ENCODE measurements around the gene ZNF446.
A peak's percentile ranks its signal among the peaks of the same experiment; 100 is the strongest.
"Not testable (repeated sequence)": the region's sequence is repeated elsewhere in the genome, so short reads cannot be mapped to it uniquely, and the experiment has no call there.

The ZNF446 gene

GRCh38 chr19:58475714-58476497, at the start of gene ZNF446:
ZNF446 (plus strand) TSS chr19:58476352; CDS start chr19:58477219, 867 bp downstream.
- DNase-seq: peak; percentile 98

DNA sequence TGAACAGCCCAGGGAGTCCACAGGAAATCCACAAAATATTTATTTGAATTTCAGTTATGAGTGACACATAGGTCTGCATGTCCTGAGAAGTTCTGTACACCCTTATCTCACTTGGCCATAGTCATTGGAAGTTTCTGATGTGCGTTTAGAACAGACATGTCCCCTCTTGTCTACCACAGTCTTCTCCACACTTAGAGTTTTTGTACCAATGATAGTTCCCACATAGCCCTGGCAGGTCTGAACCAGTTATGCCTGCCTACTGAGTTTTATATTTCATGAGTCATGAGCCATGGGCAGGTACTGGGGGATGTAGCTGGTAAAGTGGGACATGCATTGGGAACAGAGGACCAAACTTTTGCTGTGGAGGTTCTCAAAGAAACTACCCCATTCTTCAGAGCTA, 47.5 kb upstream of the ZNF446 start:
- DNase-seq: no peak

DNA sequence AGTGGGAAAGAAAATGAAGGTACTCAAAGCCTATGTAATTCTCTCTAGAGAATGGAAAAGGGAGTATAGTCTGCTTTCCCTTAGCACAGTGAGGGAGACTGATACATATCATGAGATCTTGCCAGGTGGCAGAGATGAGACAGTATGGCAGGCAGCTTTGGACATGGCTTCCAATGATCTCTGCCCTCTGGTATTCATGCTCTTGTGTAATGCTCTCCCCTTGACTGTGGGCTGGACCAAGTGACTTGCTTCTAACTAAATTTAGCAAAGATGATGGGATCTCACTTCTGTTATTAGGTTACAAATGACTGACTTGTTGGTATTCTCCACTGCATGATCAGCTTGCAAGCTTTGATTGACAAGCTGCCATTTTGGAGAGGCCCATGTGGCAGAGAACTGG, 46.4 kb upstream of the ZNF446 start:
- no peak for DNase-seq

DNA sequence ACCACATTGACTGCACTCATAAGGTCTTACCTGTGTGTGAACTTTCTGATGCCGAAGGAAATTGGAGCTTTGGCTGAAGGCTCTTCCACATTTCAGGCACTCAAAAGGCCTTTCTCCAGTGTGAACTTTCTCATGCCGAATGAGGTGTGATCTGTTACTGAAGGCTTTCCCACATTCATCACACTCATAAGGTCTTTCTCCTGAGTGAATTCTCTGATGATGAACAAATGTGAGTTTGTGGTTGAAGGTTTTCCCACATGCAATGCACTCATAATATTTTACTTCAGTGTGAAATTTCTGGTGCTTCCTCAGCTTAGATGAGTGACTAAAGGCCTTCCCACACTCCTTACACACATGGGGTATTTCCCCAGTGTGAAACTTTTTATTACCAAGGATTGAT, 41.9 kb upstream of the ZNF446 start:
- no peak for DNase-seq

GRCh38 chr19:58439576-58440554, 36.3 kb upstream of the ZNF446 start, which contains the start of gene ZNF132:
ZNF132 (minus strand) TSS chr19:58440153; CDS start chr19:58439821, 332 bp downstream.
- DNase-seq: peak; percentile 99

GRCh38 chr19:58440556-58440955, 35.6 kb upstream of the ZNF446 start:
- peak; percentile 34 for DNase-seq

- DNase-seq: not testable (repeated sequence)
Observed at GRCh38 chr19:58442986-58443385, 33.2 kb upstream of the ZNF446 start.

GRCh38 chr19:58448860-58449259, 27.3 kb upstream of the ZNF446 start:
- DNase-seq: not testable (repeated sequence)

DNA sequence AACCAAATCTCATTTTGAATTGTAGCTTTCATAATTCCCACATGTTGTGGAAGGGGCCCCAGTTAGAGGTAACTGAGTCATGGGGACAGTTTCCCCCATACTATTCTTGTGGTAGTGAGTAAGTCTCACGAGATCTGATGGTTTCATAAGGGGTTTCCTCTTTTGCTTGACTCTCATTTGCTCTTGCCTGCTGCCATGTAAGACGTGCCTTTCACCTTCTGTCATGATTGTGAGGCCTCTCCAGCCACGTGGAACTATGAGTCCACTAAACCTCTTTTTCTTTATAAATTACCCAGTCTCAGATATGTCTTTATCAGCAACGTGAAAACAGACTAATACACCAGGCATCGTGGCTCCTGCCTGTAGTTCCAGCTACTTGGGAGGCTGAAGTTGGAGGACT, 26.2 kb upstream of the ZNF446 start:
- not testable (repeated sequence) for DNase-seq

- no peak for DNase-seq
Observed at GRCh38 chr19:58450856-58451357, 25.2 kb upstream of the ZNF446 start.

GRCh38 chr19:58451358-58452101, 24.6 kb upstream of the ZNF446 start, which contains the start of gene ZNF324B:
ZNF324B (plus strand) TSS chr19:58451622; CDS start chr19:58453702, 2,080 bp downstream.
- peak; percentile 98 for DNase-seq

DNA sequence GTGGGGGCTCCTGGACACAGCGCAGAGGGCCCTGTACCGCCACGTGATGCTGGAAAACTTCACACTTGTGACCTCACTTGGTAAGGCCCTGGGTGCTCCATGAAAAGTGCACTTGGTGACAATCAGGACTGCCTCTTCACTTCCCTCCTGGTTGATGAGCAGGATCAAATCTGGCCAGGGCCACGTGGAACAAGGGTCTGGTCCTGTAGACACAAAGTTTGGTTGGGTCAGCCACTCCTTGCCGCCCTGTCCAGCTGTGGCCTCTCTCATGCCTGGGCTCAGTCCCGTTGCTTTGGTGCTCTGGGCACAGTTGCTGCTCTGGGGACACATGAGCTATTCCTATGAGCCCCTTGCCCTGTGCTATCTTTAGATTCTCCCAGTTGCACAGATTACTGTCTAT, 22.4 kb upstream of the ZNF446 start:
- no peak for DNase-seq

DNA sequence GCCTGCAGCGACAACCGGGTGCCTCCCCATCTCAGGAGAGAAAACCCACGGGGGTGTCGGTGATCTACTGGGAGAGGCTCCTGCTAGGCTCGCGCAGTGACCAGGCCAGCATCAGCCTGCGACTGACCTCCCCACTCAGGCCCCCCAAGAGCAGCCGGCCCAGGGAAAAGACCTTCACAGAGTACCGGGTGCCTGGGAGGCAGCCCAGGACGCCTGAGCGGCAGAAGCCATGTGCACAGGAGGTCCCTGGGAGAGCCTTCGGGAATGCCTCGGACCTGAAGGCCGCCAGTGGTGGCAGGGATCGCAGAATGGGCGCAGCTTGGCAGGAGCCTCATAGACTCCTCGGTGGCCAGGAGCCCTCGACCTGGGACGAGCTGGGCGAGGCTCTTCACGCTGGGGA, 20.8 kb upstream of the ZNF446 start:
- DNase-seq: no peak

DNA sequence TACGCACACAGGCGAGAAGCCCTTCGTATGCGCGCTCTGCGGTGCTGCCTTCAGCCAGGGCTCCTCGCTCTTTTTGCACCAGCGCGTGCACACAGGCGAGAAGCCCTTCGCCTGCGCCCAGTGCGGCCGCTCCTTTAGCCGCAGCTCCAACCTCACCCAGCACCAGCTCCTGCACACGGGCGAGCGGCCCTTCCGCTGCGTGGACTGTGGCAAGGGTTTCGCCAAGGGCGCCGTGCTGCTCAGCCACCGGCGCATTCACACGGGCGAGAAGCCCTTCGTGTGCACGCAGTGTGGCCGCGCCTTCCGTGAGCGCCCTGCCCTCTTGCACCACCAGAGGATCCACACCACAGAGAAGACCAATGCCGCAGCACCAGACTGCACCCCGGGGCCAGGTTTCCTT, 20.0 kb upstream of the ZNF446 start:
- DNase-seq: no peak

GRCh38 chr19:58460039-58460438, 16.1 kb upstream of the ZNF446 start:
- no peak for DNase-seq

DNA sequence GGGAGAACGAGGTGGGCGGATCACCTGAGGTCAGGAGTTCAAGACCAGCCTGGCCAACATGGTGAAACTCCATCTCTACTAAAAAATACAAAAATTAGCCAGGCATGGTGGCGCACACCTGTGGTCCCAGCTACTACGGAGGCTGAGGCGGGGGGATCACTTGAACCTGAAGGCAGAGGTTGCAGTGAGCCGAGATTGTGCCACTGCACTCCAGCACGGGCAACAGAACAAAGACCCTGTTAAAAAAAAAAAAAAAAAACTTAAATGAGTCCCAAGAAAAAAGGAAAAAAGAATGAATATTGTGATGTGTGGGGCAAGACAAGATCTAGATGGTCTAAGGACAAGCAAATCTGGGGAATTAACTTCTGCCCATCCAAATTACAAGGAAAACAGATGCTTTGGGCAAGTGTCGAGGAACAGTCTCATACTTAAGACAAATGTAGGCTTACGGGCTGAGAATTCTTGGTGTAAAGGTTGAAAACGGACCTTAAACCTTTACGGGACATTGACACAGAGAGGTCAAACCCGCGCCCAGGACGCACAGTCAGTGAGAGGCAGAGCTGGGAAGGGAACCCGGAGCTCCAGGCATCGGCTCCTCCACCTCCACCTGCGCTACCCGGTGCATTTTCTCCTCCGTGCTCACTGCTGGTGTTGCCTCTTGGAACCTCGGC, 9.9 kb upstream of the ZNF446 start:
- no peak for DNase-seq

DNA sequence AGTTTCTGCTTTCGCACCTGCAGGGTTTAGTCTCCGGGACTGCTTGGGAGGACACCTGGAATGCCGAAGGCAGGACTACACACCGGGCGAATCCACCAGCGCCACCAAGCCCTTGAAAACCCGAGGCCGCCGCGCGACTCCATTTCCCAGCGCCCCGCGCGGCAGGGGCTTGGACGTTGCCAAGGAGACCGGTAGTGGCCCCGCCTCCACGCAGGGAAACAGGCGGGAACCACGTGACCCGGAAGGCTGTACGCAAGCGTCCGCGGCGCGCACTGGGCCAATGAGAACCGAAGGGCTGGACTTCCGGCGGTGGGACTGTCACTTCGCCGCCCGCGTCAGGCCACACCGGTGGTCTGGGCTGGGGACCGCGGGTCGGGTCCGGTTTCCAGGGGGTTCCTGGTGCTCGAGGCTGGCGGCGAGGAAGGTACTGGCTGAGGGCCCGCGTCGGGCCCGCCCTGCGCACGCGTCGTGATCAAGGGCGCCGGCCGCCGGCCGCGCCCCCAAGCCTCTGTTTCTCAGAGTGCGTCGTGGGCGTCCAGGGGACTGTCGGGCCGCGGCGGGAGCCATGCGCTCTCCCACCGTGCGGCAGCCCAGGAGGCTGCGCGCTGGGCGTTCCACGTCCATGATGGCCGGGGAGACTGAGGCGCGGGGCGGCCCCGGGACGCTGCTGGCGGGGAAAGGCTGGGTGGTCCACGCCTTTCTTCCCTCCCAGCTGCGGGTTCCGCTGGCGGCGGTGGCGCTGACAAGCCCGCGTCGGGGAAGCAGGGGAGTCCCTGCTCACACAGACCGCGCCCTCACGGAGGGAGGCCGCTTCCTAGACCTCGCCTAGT, 9.2 kb upstream of the ZNF446 start, which contains the start of gene ZNF324:
ZNF324 (plus strand) TSS at position 321 of the 830 bp plus-strand sequence. CDS start 2,106 bp downstream, outside the sequence.
- peak; percentile 98 for DNase-seq

DNA sequence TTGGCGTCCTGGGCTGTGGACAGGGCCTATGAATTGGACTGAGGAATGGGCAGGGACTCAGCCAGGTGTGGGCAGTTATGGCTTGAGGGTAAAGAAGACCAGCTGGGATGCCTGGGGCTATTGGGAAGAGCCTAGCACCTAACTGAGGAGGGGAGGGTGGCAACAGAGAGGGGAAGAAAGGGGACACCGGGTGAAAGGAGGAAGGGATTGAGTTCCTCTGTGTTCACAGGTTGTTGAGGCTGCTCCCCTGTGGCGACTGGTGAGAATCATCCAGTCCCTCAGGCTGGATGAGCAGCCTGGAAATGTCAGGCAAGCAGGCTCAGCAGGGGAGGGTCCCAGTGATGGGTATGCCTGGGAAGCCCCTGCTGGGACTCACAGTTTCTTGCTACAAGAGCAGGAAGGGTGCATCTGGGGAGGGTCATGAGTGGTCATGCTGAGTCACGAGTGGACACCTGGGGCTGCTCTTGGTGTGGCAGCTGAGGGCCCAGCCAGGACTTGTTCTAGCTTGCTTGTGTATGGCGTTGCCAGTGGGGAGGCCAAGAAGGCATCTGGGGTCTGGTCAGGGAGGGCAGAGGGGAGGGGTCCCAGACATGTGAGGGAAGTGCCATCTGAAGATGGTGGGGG, 7.8 kb upstream of the ZNF446 start:
- no peak for DNase-seq

DNA sequence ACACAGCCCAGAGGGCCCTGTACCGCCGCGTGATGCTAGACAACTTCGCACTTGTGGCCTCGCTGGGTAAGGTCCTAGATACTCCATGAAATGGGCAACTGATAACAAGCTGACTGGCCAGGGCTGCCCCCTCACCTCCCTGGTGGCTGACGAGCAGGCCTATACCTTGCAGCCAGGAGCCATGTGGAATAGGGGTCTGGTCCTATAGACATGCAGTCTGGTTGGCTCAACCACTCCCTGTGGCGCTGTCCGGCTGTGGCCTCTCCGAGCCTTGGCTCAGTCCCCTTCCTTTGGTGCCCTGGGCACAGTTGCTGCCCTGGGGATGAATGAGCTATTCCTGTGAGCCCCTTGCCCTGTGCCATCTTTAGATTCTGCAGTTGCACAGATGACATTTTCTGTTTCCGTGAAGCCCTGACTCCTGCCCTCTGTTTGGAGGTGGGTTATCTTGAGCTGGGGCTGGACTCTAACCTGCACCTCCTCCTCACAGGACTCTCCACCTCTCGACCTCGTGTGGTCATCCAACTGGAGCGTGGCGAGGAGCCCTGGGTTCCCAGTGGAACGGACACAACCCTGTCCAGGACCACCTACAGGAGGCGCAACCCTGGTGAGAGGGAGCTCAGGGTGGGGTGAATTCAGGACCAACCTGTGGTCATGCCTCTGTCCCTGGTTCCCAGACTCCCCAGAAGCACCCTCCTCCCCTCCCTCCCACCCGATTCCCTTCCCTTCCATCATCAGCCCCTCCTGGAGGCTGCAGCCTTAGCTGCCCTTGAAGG, 6.7 kb upstream of the ZNF446 start:
- DNase-seq: no peak

All from femur (tissue), 1 donor.